GM12892 (cell line): Measurements from ENCODE around the gene MUC13.

Experiments used
- POLR2A ChIP-seq: IDR thresholded peaks from 2 replicates; pipeline ENCODE4 v1.6.1; 2011; ENCODE audit warnings: low read depth, low read length, control low read depth
- TAF1 ChIP-seq: IDR thresholded peaks from 2 replicates; pipeline ENCODE4 v1.6.1; 2011; ENCODE audit warnings: low read depth, mild to moderate bottlenecking, control low read depth, low read length, borderline replicate concordance

DNA sequence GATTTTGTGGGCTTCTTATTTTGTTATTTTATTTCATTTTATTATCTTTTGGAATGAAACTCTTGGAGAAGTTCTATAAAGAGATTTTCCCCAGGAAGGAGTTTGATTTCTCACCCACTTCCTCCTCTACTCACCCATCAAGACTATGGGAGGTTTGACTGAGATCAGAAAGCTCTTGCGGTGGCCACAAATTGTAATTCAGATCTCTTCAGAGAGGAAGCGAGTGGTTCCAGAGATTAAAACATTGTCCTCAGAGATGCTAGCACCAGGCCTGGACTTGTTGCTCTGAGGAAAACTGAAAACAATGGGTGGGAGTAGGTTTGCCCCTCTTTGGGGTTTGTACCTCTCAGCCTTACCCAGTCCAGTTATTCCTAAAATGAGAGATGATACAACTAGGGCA lies 8.1 kb upstream of the MUC13 start:
- no peak for TF ChIP-seq POLR2A
- no peak for TF ChIP-seq TAF1
